Nephron progenitor cell (in vitro differentiated cells): Measurements from ENCODE around the gene CCBE1.

ENCODE experiments used
- DNase-seq: peaks from one replicate; pipeline ENCODE4 v3.0.0; 2021
- H3K27ac Mint-ChIP-seq: 2 replicates; pipeline ENCODE4 v1.8.0; 2021; ENCODE audit warnings: mild to moderate bottlenecking, moderate library complexity, mixed read lengths
- H3K27me3 Mint-ChIP-seq: 2 replicates; pipeline ENCODE4 v1.8.0; 2021; ENCODE audit warnings: mild to moderate bottlenecking, low read depth, mixed read lengths; ENCODE audit not compliant: poor library complexity
- H3K36me3 Mint-ChIP-seq: 2 replicates; pipeline ENCODE4 v1.8.0; 2021; ENCODE audit warnings: low read depth, mixed read lengths
- H3K4me1 Mint-ChIP-seq: 2 replicates; pipeline ENCODE4 v1.8.0; 2021; ENCODE audit warnings: mixed read lengths
- H3K4me3 Mint-ChIP-seq: 2 replicates; pipeline ENCODE4 v1.8.0; 2021; ENCODE audit warnings: mild to moderate bottlenecking, moderate library complexity, mixed read lengths
- H3K9me3 Mint-ChIP-seq: 2 replicates; pipeline ENCODE4 v1.8.0; 2021; ENCODE audit warnings: mild to moderate bottlenecking, moderate library complexity, mixed read lengths
- CTCF ChIP-seq: fragments of 200-600 bp; sonication (generic); IDR thresholded peaks from 2 replicates; pipeline ENCODE4 v1.5.0; 2021; ENCODE audit warnings: antibody characterized with exemption

The CCBE1 gene

GRCh38 chr18:59646963-59647307, 50.3 kb downstream of the CCBE1 start:
- peaks cover 47% of the 10 kb centered on the region for H3K4me1 Mint-ChIP-seq
- H3K36me3 Mint-ChIP-seq = no peaks in the 10 kb centered on the region
- no peak overlapping the region for H3K27ac Mint-ChIP-seq
- peaks cover 2% of the 10 kb centered on the region for H3K9me3 Mint-ChIP-seq
- TF ChIP-seq CTCF = no peak
- DNase-seq = no peak
- peaks cover 3% of the 10 kb centered on the region for H3K27me3 Mint-ChIP-seq
- H3K4me3 Mint-ChIP-seq = no peak overlapping the region

DNA sequence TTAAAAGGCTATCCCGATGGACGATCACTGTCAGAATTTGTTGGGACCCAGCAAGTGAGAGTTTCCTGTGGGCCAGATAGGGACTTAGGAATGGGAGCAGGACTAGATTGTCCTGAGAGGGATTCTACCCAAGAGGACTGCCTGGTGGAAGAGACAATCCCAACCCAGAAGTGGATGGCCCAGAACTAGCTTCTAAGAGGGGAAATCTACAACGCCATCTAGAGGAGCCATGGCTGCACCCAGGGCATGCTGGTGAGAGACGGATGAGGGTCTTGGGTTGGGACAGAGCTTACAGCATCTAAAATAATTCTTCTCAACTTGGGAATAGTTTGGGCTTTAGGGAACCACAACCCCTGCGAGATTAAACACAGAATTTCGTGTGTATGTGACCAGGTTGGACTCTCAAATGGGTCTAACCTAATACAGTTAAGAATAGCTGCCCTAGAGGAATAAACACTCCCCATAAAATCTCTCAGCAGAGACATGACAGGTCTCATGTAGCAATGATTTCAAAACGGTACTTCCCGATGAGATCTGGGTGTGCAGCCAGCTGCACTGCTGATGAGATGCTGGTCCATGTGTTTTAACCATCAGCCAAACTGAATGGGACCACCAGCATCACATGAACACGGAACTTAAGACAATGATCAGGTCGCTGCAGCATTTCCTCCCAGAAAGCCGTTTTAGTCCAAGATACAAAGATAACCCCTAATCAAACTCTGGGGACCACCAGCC, 50.8 kb downstream of the CCBE1 start:
- H3K4me1 Mint-ChIP-seq = peaks cover 53% of the 10 kb centered on the region
- H3K27me3 Mint-ChIP-seq = peaks cover 3% of the 10 kb centered on the region
- TF ChIP-seq CTCF = no peak
- H3K27ac Mint-ChIP-seq = no peak overlapping the region
- no peak overlapping the region for H3K4me3 Mint-ChIP-seq
- H3K36me3 Mint-ChIP-seq = no peaks in the 10 kb centered on the region
- H3K9me3 Mint-ChIP-seq = peaks cover 4% of the 10 kb centered on the region
- DNase-seq = no peak

DNA sequence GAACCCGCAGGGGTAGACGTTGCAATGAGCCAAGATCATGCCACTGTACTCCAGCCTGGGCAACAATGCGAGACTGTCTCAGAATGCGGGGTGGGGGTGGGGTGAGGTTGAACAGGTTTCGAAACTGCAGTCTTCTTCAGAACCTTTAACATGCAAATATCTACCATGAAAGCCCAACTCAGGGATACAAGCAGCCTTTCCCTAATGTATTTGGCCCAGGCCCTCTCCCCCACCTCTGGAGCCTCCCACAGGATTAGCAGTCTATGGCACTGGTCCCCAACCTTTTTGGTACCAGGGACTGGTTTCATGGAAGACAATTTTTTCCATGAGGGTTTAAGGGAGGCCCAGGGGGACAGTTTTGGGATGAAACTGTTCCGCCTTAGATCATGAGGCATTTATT, 53.5 kb downstream of the CCBE1 start:
- no peak for DNase-seq
- peaks cover 54% of the 10 kb centered on the region for H3K4me1 Mint-ChIP-seq
- no peak for TF ChIP-seq CTCF
- H3K4me3 Mint-ChIP-seq = no peak overlapping the region
- no peaks in the 10 kb centered on the region for H3K36me3 Mint-ChIP-seq
- peaks cover 3% of the 10 kb centered on the region for H3K27me3 Mint-ChIP-seq
- H3K9me3 Mint-ChIP-seq = peaks cover 4% of the 10 kb centered on the region
- no peak overlapping the region for H3K27ac Mint-ChIP-seq

- no peak overlapping the region for H3K27ac Mint-ChIP-seq
- peaks cover 68% of the 10 kb centered on the region for H3K4me1 Mint-ChIP-seq
- peaks cover 3% of the 10 kb centered on the region for H3K27me3 Mint-ChIP-seq
- peaks cover 4% of the 10 kb centered on the region for H3K9me3 Mint-ChIP-seq
- DNase-seq = no peak
- H3K4me3 Mint-ChIP-seq = no peak overlapping the region
- H3K36me3 Mint-ChIP-seq = no peaks in the 10 kb centered on the region
- TF ChIP-seq CTCF = no peak
Observed at GRCh38 chr18:59640721-59641120, 56.5 kb downstream of the CCBE1 start.

DNA sequence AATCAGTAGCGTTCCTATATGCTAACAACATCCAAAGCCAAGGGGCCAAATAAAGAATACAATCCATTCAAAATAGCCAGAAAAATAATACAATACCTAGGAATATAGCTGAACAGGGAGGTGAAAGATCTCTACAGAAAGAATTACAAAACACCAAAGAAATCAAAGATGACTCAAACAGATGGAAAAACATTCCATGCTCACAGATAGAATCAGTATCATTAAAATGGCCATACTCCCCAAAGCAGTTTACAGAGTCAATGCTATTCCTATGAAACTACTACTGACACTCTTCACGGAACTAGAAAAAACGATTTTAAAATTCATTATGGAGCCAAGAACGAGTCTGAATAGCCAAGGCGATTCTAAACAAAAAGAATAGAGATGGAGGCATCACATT, 57.4 kb downstream of the CCBE1 start:
- Mint-ChIP-seq H3K27me3 (peaks cover 5% of the 10 kb centered on the region), H3K27ac (peak overlapping the region; percentile 42), H3K9me3 (peaks cover 4% of the 10 kb centered on the region), H3K4me1 (peaks cover 75% of the 10 kb centered on the region), H3K4me3 (no peak overlapping the region), H3K36me3 (no peaks in the 10 kb centered on the region)
- DNase-seq = no peak
- TF ChIP-seq CTCF = no peak

GRCh38 chr18:59639136-59639535, 58.1 kb downstream of the CCBE1 start:
- no peak for TF ChIP-seq CTCF
- Mint-ChIP-seq H3K4me3 (no peak overlapping the region), H3K36me3 (no peaks in the 10 kb centered on the region), H3K4me1 (peaks cover 77% of the 10 kb centered on the region), H3K9me3 (peaks cover 4% of the 10 kb centered on the region), H3K27me3 (peaks cover 6% of the 10 kb centered on the region), H3K27ac (no peak overlapping the region)
- DNase-seq = no peak
